ENCODE data around the gene TTLL10.

TTLL10 gene

DNA sequence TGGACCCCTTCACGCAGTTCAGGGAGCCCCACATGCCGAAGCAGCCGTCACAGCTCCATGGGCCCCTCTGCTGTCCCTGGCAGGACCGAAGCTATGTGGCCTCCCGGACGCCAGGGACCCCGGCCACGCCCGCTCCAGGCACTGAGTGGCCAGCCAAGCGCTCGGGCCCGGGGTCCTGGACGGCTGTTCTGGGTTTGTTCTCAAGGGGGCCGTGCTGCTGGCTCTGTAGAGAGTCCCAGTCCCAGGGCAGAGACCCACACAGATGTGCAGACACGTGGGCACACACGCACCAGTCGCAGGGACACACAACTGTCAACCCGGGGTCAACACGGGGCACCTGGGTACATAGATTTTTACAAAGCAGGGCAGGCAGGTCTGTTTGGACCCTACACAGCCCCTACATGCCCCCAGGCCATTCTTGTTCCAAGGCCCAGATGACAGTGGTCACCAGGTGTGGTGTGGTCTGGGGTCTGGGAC is 65.1 kb downstream of the TTLL10 start:
- no peak for DNase-seq

DNA sequence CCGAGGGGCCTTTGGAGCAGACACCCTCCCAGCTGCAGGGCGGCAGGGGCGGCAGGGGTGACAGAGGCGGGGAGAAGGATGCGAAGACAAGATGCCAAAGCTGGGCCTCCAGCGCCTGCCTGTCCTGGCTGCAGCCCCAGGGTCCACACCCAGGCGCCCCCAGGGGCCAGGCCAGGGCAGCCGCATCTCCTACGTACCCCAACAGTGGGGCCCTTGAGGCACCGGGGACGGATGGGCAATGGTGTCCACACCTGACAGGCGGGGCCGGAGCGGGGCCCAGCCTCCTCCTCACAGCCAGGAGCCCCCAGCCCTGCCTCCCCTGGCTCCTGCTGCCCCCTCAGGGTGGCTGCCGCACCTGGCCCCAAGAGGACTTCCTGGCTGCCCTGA is 65.5 kb downstream of the TTLL10 start:
- DNase-seq, result no peak

DNA sequence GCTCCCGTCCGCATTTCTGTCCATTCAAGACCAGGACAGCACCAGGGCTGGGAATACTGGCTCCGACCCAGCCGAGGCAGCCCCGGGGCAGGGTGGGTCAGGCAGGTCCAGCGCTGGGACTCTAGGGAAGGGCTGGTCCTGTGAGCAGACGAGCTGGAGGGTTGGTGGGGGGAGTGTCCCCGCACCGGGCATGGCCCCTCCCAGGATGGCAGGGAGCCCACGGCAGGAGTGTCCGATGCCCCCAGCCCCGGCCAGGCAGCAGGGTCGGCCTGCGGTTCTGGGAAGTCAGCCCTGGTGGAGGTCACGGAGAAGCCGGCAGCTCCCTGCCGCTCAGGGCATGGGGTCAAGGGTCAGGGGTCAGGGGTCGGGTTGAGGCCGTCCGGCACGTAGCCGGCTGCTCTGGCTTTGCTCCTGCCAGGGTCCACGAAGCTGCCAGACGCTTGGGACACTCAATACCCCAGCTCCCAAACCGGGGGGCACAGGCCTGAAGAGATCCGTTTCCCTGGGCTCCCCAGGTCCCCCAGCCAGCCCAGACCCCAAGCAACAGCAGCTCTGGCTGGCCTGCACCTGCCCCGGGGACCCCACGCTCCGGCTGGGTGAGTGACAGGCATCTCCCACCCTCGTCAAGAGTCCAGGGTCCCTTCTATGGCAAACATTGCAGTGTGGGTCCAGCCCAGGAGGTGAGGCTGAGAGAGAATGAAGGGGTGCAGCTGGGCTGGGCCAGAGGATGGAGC is 66.1 kb downstream of the TTLL10 start:
- DNase-seq, result no peak

DNA sequence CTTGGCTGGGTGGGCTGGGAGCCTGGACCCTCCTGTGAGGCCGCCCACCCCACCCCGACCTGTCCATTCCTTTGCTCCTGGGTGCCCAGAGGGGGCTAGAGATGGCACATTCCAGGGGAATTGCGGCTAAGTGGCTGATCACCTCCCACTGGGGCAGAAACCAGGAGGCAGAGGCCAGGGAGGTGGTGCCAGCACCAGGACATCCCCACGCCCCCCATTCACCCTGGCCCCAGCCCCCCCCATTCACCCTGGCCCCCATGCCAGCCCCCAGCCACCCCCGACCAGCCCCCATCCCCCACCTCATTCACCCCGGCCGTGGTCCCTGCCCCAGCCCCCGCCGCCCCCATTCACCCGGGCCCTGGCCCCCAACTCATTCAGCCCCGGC is 66.7 kb downstream of the TTLL10 start:
- DNase-seq, result no peak

DNA sequence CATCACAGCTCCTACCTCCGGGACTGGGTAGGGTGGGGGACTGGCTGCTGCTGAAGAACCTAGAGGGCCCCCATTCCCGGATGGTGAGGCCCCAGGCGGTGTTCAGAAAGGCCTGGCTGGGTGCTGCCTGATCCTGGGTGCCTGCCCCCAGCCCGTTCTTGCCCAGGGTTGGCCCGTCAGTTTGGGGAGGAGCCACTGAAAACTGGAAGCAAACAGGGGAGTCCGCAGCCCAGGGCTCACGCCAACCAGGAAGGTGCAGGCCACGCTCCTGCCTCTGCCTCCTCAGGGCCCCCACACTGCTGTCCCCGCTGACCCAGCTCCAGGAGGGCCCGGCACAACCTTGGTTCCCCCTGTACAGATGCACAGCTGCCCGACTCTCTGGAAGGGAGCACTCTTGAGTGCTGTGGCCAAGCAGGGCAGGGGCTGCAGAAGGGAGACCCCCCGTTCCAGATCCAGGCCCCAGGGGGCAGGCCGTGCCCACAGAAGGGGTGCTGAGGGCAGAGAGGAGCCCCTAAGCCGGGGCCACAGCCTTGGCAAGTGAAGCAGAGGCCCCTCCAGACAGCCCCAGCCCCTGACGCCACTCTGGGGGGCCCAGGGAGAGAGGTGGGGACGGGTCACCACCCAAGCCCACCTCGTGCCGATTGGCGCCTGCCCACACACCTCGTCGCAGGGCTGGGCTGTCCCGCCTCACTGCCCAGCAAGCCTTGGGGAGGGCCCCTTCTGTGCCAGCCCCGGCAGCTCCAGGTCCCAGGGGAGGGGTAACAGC is 67.3 kb downstream of the TTLL10 start:
- no peak for DNase-seq

DNA sequence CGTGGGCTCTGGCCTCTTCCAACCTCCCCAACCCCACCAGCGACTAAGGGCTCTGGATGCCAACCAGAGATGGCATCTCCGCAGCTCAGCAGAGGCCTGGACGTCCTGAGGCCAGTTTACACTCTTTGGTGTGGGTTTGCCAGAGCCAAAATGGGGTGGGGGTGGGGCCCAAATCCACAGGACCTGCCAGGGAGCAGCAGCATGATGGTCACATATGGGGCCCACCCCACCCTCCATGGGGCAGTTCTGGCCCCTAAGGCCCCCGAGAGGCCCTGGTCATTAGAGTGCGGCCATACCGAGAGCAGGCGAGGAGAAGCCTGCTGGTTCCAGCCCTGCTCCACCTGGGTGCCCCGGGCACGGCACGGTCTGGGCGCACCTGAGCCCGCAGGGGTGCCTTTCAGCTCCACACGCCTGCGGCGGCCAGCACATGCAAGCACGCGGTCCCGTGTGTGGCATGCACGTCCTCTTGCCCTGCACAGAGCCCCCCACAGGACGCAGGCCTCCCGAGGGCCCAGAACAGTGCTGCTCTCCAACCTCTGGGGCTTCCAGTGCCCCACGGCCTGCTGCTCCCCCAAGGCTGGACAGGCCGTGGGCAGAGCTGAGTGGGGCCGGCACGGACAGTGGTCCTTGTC is 68.0 kb downstream of the TTLL10 start:
- DNase-seq, result no peak

DNA sequence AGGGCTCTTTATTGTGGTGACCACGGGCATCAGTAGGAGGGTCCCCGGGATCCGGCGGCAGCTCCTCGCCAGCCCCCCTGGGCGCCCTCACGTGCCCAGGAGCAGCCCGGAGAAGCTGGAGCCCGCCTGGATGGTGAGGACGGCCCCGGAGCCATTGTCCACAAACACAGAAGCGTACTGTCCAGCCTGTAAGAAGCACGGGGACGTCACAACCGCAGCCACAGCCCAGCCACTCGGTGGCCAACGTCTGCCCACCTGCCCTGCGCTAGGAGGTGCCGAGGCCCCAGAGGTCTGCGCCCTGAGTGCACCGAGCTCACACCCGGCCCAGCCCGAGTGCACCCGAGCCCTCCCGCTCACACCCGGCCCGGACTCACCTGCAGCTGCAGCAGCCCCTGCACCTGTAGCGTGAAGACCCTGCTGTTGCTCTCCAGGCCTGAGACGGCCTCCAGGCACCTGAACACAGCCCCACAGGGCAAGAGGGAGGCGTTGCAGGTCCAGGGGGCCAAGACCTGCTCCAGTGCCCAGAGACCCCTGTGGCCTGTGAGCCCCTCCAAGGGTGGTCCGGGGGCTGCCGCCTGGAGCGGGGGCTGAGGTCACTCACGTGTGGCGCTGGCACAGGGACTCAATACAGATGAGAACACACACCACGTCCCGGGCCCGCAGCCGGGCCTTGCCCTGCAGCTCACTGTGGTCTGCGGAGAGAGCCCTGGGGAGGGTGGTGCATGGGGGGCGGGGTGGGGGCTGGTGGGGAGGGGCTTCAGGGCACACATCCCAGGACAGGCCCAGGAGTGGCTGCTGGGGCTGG is 69.0 kb downstream of the TTLL10 start:
- DNase-seq, result no peak

DNA sequence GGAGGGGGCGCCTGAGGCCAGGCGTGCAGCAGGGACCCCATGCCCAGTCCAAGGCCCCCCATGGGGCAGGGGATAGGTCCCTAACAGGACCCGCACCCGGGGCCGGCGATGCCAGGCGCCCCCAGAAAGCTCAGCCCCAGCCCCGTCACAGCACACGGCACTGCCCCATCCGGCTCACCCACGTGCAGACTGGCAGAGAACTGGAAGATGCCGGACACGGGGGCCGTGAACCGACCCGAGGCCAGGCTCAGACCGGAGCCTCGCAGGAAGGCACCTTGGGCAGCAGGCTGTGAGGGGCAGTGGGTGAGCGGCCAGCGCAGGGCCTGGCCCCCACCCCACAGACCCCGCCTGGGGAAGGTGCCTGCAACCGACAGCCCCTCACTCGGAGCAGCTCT is 69.6 kb downstream of the TTLL10 start:
- DNase-seq, result no peak

DNA sequence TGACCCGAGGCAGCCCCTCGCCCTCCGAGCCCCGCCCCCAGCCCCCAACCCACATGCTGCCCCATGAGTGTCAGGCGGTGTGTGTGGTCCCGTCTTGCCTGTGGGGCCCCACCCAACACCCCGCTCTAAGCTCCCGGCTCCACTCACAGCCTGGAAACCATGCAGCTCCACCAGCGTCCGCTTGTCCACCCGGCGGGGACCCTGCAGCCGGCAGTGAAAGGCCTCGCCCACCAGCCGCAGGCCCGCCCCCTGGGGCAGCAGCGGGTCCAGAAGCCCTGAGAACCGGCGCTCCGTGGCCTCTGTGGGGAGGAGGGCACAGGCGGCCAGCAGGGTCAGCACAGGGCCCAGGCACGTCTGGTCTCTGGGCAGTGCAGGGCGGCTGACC is 70.1 kb downstream of the TTLL10 start:
- DNase-seq, result no peak

DNA sequence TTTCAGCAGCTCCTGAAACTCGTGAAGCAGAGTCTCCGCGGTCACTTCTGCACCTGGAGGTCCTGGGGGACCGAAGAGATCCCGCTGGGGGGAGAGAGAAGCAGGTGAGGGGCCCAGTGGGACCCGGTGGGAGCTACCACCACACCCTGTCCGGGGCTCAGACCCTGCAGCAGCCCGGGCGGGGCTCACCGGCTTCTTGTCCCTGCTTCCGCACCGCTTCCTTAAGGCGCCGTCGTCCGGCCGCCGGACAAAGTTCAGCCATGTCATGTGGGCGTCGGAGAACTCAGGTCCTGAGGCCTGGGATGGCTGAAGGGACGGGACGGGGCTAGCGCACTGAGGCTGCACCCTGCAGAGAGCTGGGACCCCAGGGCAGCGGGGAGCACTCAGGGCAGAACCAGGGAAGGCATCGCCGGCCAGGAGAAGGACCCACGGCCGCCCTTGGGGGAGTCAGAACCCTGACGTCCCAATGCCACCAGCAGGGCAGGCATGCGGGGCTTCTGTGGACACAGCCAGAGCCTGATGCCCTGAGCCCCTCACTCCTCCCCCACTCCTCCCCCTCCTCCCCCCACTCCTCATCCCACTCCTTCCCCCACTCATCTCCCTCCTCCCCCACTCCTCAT is 70.6 kb downstream of the TTLL10 start:
- no peak for DNase-seq

DNA sequence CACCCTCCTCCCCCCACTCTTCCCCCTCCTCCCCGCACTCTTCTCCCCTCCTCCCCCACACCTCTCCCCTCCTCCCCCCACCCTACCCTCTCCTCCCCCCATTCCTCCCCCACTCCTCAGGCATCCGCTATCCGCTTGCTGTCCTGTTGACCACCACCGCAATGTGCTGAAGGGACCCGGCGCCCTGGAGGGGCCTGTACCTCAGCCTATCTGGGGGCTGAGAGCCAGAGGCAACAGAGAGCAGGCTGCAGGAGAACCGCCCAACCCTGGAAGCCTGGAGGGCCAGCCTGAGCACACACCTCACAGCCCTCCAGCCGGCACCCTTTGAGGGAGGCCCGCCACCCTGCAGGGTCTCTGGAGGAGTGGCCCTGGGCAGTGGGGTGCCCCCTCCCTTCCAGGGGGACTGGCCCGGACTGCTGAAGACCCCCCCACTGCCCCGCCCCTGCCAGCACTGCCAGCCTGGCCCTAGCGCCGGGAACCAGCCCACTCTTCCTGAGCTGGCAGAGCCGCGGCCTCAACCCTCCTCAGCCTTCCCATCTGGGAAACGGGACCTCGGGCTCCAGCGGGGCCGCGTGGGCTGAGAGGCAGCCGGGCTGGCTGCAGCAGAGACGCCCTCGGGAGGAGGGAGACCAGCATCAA is 71.6 kb downstream of the TTLL10 start:
- DNase-seq, result peak; percentile 8

DNA sequence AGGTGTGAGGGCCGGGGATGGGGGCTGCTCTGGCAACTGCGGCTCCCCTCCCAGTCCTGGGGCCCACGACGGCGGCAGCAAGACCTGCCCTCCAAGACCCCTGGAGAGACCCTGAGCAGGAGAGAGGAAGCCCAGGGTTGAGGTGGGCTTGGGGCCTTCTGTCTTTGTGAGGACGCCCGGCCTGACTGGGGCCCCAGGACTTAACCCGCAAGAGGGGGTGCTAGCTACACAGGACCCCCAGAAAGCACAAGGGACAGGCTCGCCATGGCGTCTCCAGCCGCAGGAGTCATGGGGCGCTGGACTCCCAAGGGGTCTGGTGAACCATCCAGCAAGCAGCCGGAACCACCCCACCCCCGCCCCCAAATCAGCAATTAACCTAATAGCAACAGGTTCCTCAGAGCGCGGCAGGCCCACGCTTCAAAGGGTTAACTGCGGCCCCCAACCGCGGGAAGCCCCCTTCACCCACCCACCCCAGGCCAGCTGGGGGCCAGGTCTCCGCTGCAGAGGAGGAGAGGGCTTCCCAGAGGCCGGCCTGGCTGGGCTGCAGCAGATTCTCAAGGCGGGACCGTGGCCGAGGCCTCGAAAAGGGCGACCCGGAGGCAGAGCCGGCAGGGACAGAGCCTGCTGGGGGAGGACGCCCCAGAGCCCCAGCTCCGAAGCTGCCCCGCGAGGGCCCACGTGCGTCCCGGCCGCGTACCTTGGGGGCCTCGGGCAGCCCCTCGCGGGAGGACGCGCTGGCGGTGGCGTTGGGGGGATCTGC is 72.3 kb downstream of the TTLL10 start:
- no peak for DNase-seq

DNA sequence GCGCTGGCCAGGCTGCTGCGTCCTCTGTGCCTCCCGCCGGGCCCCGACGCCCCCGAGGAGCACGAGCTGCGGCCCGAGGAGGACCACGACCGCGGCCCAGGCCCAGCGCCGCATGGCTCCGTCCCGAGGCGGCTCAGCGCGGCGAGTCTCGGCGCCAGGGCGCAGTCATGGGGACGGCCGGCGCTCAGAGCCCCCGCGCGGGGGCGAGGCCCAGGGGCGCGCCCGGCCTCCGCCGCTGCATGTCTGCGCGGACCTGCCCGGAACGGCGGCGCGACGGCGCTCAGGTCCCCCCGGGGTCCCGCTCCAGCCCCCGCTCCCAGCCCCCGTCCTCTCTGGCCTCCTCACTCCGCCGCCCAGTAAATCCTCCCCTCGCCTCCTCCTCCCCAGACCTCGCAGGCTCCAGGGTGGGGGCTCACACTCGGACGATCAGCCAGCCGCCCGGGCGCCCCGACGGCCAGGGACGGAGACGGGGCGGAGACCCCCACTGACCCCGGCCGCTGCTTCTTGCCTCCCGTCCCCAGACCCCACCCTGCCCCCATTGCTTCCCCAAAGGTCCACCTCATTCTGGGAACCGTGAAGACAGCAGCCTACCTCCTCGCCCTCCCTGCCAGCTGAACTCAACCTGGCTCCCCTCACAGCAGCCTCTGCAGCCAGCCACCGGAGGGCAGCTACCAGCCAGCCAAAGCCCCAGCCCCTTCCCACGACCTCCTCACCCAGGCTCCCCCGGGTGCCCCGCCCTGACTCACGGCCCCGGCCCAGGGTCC is 73.1 kb downstream of the TTLL10 start, which contains the start of gene C1QTNF12:
Gene C1QTNF12 (minus strand): TSS at position 146 of the 764 bp plus-strand sequence. CDS start 32 bp downstream, at position 114.
- peak; percentile 20 for DNase-seq

DNA sequence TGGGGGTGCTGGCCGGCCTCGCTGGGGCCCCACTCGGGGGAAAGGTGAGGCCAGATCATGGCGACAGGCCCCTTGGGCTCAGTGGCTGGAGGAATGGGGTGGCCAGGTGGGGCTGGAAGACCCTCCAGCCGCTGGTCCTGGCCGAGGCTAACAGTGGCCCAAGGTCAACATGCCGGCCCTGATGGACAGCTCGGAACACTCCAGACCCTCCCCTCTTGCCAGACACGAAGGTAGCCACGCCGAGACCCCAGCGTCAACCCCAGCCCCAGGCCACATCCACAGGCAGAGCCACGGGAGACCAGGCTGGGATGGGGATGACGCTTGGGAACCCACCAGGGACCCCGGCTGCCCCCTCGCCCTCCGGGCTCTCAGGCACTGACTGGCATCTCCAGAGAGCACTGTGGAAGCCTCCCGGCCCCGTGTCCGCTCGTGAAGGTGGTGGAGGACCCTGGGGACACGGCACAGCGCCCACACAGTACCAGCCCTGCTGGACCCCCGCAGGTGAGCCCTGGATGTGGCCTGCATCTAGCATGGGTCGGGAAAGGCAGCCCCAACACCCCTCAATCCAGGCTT is 73.7 kb downstream of the TTLL10 start:
- DNase-seq, result no peak
